Vein endothelial cell (primary cell): ENCODE data around the gene FAM163B. TPM values are rescaled to one million over a fixed set of nuclear protein-coding genes. Genes with fewer than 3 reads are reported as not detected.

Experiments
- total RNA-seq: library from RNA; depleted of rRNA; stranded (reverse); fragments of >200 nt; gene quantifications from 2 replicates; pipeline ENCODE4 v1.2.3, GENCODE V29; 2012

The FAM163B gene
- total RNA-seq, result not detected in 2 replicates

DNA sequence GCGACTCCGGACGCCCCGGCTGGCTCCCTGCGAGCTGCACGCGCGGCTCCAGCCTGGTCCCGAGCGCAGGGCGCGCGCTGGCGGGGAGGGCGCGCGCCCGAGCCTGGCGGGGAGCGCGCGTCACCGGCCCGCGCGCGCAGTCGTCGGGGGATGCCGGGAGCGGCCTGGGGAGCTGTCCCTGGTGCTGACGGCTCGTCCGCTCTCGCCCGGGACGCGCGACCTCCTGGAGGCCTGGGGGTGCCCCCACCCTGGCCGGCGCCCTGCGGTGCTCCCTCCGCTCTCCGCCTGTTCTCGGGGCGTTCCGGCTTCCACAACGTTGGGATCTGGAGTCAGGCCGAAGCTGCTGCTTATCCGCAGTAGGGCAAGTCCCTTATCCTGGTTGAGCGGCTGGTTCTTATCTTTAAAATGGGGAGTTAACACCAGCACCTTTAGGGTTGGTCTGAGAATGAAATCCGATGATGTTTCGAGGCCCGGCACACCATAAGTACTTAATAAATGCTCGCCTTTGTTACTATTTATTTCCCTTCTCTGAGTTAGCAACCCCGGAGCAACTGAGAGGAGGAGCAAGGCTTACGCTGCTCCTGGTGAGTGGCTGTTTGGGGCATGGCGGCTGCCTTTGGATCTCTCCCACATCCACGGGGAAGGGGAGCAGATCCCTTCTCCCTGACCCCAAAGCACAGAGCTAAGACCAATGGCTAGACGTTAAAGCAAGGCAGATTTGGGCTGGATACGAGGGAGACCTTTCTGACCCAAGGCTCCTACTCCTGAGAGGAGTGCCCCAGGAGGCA, at the start of gene FAM163B:
Gene FAM163B (minus strand): TSS at position 79 of the 788 bp plus-strand sequence. CDS start 29,166 bp downstream, outside the sequence.

GRCh38 chr9:133635533-133636531, 26.6 kb upstream of the FAM163B start, which contains the start of gene DBH:
DBH (plus strand) TSS chr9:133636363; CDS start chr9:133636372, 9 bp downstream.

GRCh38 chr9:133534346-133535291, 74.6 kb downstream of the FAM163B start, which contains the start of gene ADAMTSL2:
ADAMTSL2 (plus strand) TSS chr9:133534704; CDS start chr9:133536713, 2,009 bp downstream.

Other genes starting within 250 kb of the FAM163B start
- gene SURF4, start 233.3 kb downstream of the FAM163B start, total RNA-seq, result 336 and 365 TPM in 2 replicates
- 0.33 and 1.6 TPM in 2 replicates for gene STKLD1, start 233.0 kb downstream of the FAM163B start, total RNA-seq
- gene REXO4, start 191.4 kb downstream of the FAM163B start, total RNA-seq, result 13.4 and 16.0 TPM in 2 replicates
- gene ADAMTS13, start 187.0 kb downstream of the FAM163B start, total RNA-seq, result 0.48 and 0.98 TPM in 2 replicates
- 4.9 and 11.1 TPM in 2 replicates for gene CACFD1, start 149.4 kb downstream of the FAM163B start, total RNA-seq
- 40.8 and 55.9 TPM in 2 replicates for gene SLC2A6, start 130.3 kb downstream of the FAM163B start, total RNA-seq
- not detected in 2 replicates for gene MYMK, start 84.4 kb downstream of the FAM163B start, total RNA-seq
- gene ADAMTSL2, start 74.7 kb downstream of the FAM163B start, total RNA-seq, result 0.10 TPM in 1 of 2 replicates, not detected in the other
- not detected in 2 replicates for gene DBH, start 27.0 kb upstream of the FAM163B start, total RNA-seq
- 0.33 and 0.67 TPM in 2 replicates for gene SARDH, start 129.0 kb upstream of the FAM163B start, total RNA-seq